K562 (cell line): ENCODE data around the gene STRA6. TPM values are rescaled to one million over a fixed set of nuclear protein-coding genes. Genes with fewer than 3 reads are reported as not detected.

Experiments
- ATAC-seq: fragments of 200-7000 bp; cut with Tn5 transposase; 3 replicates; pipeline ENCODE4 v1.9.1; 2020; ENCODE audit warnings: moderate library complexity
- BruUV-seq: library from RNA; stranded (reverse); fragments of 400-500 nt; replicated peaks from 2 replicates; lab custom pipeline; 2021; lab: Mats Ljungman, UMichigan
- CTCF ChIA-PET: fragments of 300-600 bp; formaldehyde crosslinking; extraction: SDS; loops from one replicate; lab custom pipeline; 2021; ENCODE audit warnings: low intra/inter-chr PET ratio; lab: Yijun Ruan, JAX
- POLR2A ChIA-PET: fragments of 300-600, 350-650 bp; sonication (Branson Sonifier 250); formaldehyde crosslinking; extraction: SDS; loops from one replicate; lab custom pipeline; 2021; ENCODE audit warnings: antibody characterized with exemption, inconsistent platforms; lab: Yijun Ruan, JAX
- DNase-seq, 4 experiments: peaks; one replicate each; pipeline versions ENCODE4 v3.0.0 to v3.0.0-alpha.2; 2011 to 2018; ENCODE audit warnings: low spot score in 3 of 4, mixed read lengths in 3 of 4; ENCODE audit errors: extremely low read depth in 1 of 4
- FAIRE-seq: peaks from 2 replicates; lab custom pipeline; 2011; peaks lifted over from hg19 to GRCh38; lab: Jason Lieb, UNC
- H2AFZ ChIP-seq: 2 replicates; pipeline ENCODE4 v1.6.0; 2011; ENCODE audit warnings: low read depth, low read length, control low read depth, inconsistent platforms
- H3K27ac ChIP-seq: fragments of 200-600 bp; 3 replicates; pipeline ENCODE4 v1.8.0; 2011; ENCODE audit warnings: low read depth, mild to moderate bottlenecking, control low read depth, inconsistent platforms, low read length, moderate library complexity, mixed read lengths; ENCODE audit errors: extremely low read depth
- H3K27me3 ChIP-seq, 2 experiments: fragments of 300-600 bp in 1 of 2; 2 replicates in 1 of 2; 3 replicates in 1 of 2; pipeline versions ENCODE4 v1.6.0 to v1.8.0; 2011; ENCODE audit warnings: inconsistent platforms in 2 of 2, low read length in 2 of 2, mild to moderate bottlenecking in 1 of 2, mixed read lengths in 1 of 2, moderate library complexity in 1 of 2; ENCODE audit not compliant: control insufficient read depth in 2 of 2, insufficient read depth in 2 of 2
- H3K36me3 ChIP-seq: fragments of 300-600 bp; 3 replicates; pipeline ENCODE4 v1.8.0; 2011; ENCODE audit warnings: mild to moderate bottlenecking, low read length, inconsistent platforms; ENCODE audit not compliant: control insufficient read depth, insufficient read depth
- H3K4me1 ChIP-seq, 2 experiments: fragments of 200-600 bp in 1 of 2; replicated peaks in 1 of 2; 2 replicates in 1 of 2; 3 replicates in 1 of 2; pipeline versions ENCODE4 v1.5.1 to v1.8.0; 2011; ENCODE audit warnings: inconsistent platforms in 2 of 2, low read length in 2 of 2, mild to moderate bottlenecking in 1 of 2, mixed read lengths in 1 of 2, moderate library complexity in 1 of 2; ENCODE audit not compliant: control insufficient read depth in 2 of 2, insufficient read depth in 2 of 2
- H3K4me2 ChIP-seq: 2 replicates; pipeline ENCODE4 v1.6.1; 2011; ENCODE audit warnings: low read length, control low read depth, inconsistent platforms, mixed read lengths; ENCODE audit not compliant: insufficient read depth
- H3K4me3 ChIP-seq: fragments of 200-600 bp; sonication (generic), shearing (Covaris generic); 2 replicates; pipeline ENCODE4 v1.5.1; 2016; ENCODE audit warnings: control low read depth, inconsistent platforms
- H3K79me2 ChIP-seq: fragments of 200-600 bp; 3 replicates; pipeline ENCODE4 v1.8.0; 2011; ENCODE audit warnings: low read length, inconsistent platforms; ENCODE audit not compliant: control insufficient read depth, insufficient read depth
- H3K9ac ChIP-seq, 2 experiments: 2 replicates each; pipeline versions ENCODE4 v1.6.0 to v1.6.1; 2011; ENCODE audit warnings: low read depth in 2 of 2, low read length in 2 of 2, control low read depth in 1 of 2, inconsistent platforms in 1 of 2, mild to moderate bottlenecking in 1 of 2, mixed read lengths in 1 of 2; ENCODE audit not compliant: insufficient read depth in 1 of 2
- H3K9me1 ChIP-seq: one replicate; pipeline ENCODE4 v1.6.0; 2011; ENCODE audit warnings: inconsistent platforms, mild to moderate bottlenecking, low read length, moderate library complexity; ENCODE audit not compliant: control insufficient read depth, insufficient read depth
- H3K9me3 ChIP-seq: replicated peaks from 2 replicates; pipeline ENCODE4 v1.5.1; 2011; ENCODE audit warnings: low read depth, low read length, inconsistent platforms; ENCODE audit not compliant: control insufficient read depth, insufficient read depth
- H4K20me1 ChIP-seq: replicated peaks from 2 replicates; pipeline ENCODE4 v1.6.1; 2011; ENCODE audit warnings: low read length, inconsistent platforms, mixed read lengths; ENCODE audit not compliant: control insufficient read depth, insufficient read depth
- BDP1 ChIP-seq: IDR thresholded peaks from 3 replicates; pipeline ENCODE4 v1.6.1; 2011; ENCODE audit not compliant: insufficient read length, insufficient read depth
- EHMT2 ChIP-seq: fragments of 450-650 bp; IDR thresholded peaks from 2 replicates; pipeline ENCODE4 v1.6.1; 2018; ENCODE audit warnings: antibody characterized with exemption
- GTF3C2 ChIP-seq: IDR thresholded peaks from 3 replicates; pipeline ENCODE4 v1.6.1; 2011; ENCODE audit warnings: borderline replicate concordance, mild to moderate bottlenecking, moderate library complexity; ENCODE audit not compliant: insufficient read length; ENCODE audit errors: extremely low read depth
- HBP1 ChIP-seq: fragments of 450-650 bp; formaldehyde crosslinking; IDR thresholded peaks from 2 replicates; pipeline ENCODE4 v1.4.0; 2022; ENCODE audit warnings: missing genetic modification characterization
- MXI1 ChIP-seq: IDR thresholded peaks from 2 replicates; pipeline ENCODE4 v1.6.1; 2011; ENCODE audit warnings: low read depth, mild to moderate bottlenecking, improper control_type of control experiment, low read length
- PYGO2 ChIP-seq: fragments of 450-650 bp; IDR thresholded peaks from 2 replicates; pipeline ENCODE4 v1.6.1; 2016; ENCODE audit warnings: mild to moderate bottlenecking, missing genetic modification characterization, moderate library complexity, missing compliant biosample characterization
- VEZF1 ChIP-seq: fragments of 200-800 bp; sonication (Bioruptor generic); IDR thresholded peaks from 2 replicates; pipeline ENCODE4 v1.6.1; 2017; ENCODE audit warnings: missing genetic modification characterization, missing compliant biosample characterization
- ZEB2 ChIP-seq: fragments of 450-650 bp; IDR thresholded peaks from 2 replicates; pipeline ENCODE4 v1.6.1; 2016
- ZNF175 ChIP-seq: fragments of 200-800 bp; sonication (Bioruptor generic); IDR thresholded peaks from 2 replicates; pipeline ENCODE4 v1.6.1; 2016; ENCODE audit warnings: low read depth, mild to moderate bottlenecking, missing genetic modification characterization, missing compliant biosample characterization
- ZNF57 ChIP-seq: fragments of 450-650 bp; formaldehyde crosslinking; IDR thresholded peaks from 2 replicates; pipeline ENCODE4 v1.4.0; 2020; ENCODE audit warnings: mild to moderate bottlenecking, moderate library complexity
- ZNF830 ChIP-seq: fragments of 250-450 bp; sonication (Bioruptor Pico); IDR thresholded peaks from 2 replicates; pipeline ENCODE4 v1.5.0; 2021; ENCODE audit warnings: mild to moderate bottlenecking
- WGBS: fragments of 100-300 bp; shearing (Covaris generic); methylation state at CpG from one replicate; pipeline ENCODE4 v1.1.6; 2016; ENCODE audit warnings: low coverage, mixed read lengths; ENCODE audit not compliant: insufficient coverage; ENCODE audit errors: missing lambda C conversion rate; 5-methylcytosine and 5-hydroxymethylcytosine counted together
- in situ Hi-C: fragments of 300-500 bp; cut with MboI; formaldehyde crosslinking; loops from 4 replicates; pipeline ENCODE4 v1.15.0; 2018; ENCODE audit warnings: inconsistent platforms, mixed read lengths
- intact Hi-C: fragments of 100-400 bp; cut with micrococcal nuclease; formaldehyde crosslinking; loops from 2 replicates; pipeline ENCODE4 v1.14.2; 2022
- polyA plus RNA-seq, 8 experiments: library from polyadenylated mRNA; depleted of rRNA in 4 of 8; stranded (reverse) in 5 of 8; unstranded in 3 of 8; fragments of >200 nt; fragmentation: Nextera tagmentation in 2 of 8; fragmentation: Illumina TruSeq in 1 of 8; extraction: Ambion mirVana in 2 of 8; extraction: Trizol in 1 of 8; gene quantifications; 2 replicates each; pipeline versions ENCODE4 v1.2.1 to v1.2.3, GENCODE V29; 2011 to 2014; ENCODE audit warnings: inconsistent platforms in 1 of 8, missing spikeins in 1 of 8
- total RNA-seq, 7 experiments: library from RNA; depleted of rRNA in 6 of 7; stranded (reverse); fragments of >200 nt in 6 of 7; fragmentation: Illumina TruSeq in 2 of 7; extraction: Trizol in 2 of 7; gene quantifications; 2 replicates each; pipeline versions ENCODE4 v1.2.1 to v1.2.3, GENCODE V29; 2011 to 2021; ENCODE audit warnings: low replicate concordance in 1 of 7

Gene STRA6
- total and polyA plus RNA-seq, 9 of the 15 experiments (the other 6 are each of a cell fraction or from before 2014, with no cell fraction given): 0.04 to 2.0 (median 0.43) TPM; not detected in 2

GRCh38 chr15:74176262-74177214 is 26.0 kb downstream of the STRA6 start (continued):
- TF ChIP-seq GTF3C2: no peak
- TF ChIP-seq ZNF57: no peak
- TF ChIP-seq, all 486 proteins: peak for 0

GRCh38 chr15:74175271-74176191 is 27.1 kb downstream of the STRA6 start:
- Histone ChIP-seq H3K79me2 (no peaks in the 10 kb centered on the region), H3K9ac (no peak overlapping the region), H4K20me1 (peaks cover 12% of the 10 kb centered on the region), H3K9me1 (no peaks in the 10 kb centered on the region), H3K4me2 (no peak overlapping the region), H3K4me1 (peaks cover 0 to 17% of the 10 kb centered on the region in 2 experiments; a peak in 2 of 5 replicates), H3K27me3 (peaks cover 29 to 77% of the 10 kb centered on the region in 2 experiments; a peak in 4 of 5 replicates), H3K9me3 (no peaks in the 10 kb centered on the region), H3K27ac (no peak overlapping the region), H3K4me3 (no peak overlapping the region), H2AFZ (no peak overlapping the region), H3K36me3 (no peaks in the 10 kb centered on the region)
- no peak for FAIRE-seq
- in situ Hi-C loops: no loop called here
- CTCF ChIA-PET: no interaction called here
- ATAC-seq: no peak
- intact Hi-C loops: no loop called here
- DNase-seq: no peak
- WGBS: 2% methylated on average over 45 of the region's 45 CpGs
- BruUV-seq: no TSS peak
- POLR2A ChIA-PET: no interaction called here
- no peak for TF ChIP-seq HBP1 (CRISPR knock-in tag)
- TF ChIP-seq ZNF175 (CRISPR knock-in tag): no peak
- no peak for TF ChIP-seq ZEB2
- no peak for TF ChIP-seq MXI1
- no peak for TF ChIP-seq ZNF830 (CRISPR knock-in tag)
- TF ChIP-seq PYGO2: no peak
- no peak for TF ChIP-seq EHMT2
- no peak for TF ChIP-seq VEZF1 (CRISPR knock-in tag)
- TF ChIP-seq BDP1: no peak
